ENCODE results near the gene SPI1. TPM values are rescaled to one million over a fixed set of nuclear protein-coding genes. Genes with fewer than 3 reads are reported as not detected.

SPI1 gene
- total RNA-seq, 5 donors from 2014 or later (not counting 1 experiment from before 2014, with no cell fraction given): 1.8 to 5.8 (median 2.1) TPM

GRCh38 chr11:47415949-47416472, 37.7 kb upstream of the SPI1 start:
- Mint-ChIP-seq H3K36me3 (peaks cover 36% of the 10 kb centered on the region), H3K4me1 (peaks cover 0 to 2% (median 0%) of the 10 kb centered on the region in 3 donors)

GRCh38 chr11:47415091-47415854, 36.9 kb upstream of the SPI1 start:
- Mint-ChIP-seq H3K36me3 (peaks cover 33% of the 10 kb centered on the region), H3K27me3 (no peaks in the 10 kb centered on the region), H3K27ac (peak overlapping the region in 1 of 2 donors; percentile 22), H3K4me3 (no peak overlapping the region), H3K9me3 (no peaks in the 10 kb centered on the region), H3K4me1 (peaks cover 0 to 3% (median 3%) of the 10 kb centered on the region in 3 donors)
- ATAC-seq (replicated peaks in 1 of 4) (no peak), DNase-seq (no peak)
- Histone ChIP-seq H3K36me3 (ENCODE audit: control insufficient read depth in 2 of 2, extremely low read depth in 1 of 2, insufficient read depth in 1 of 2, low read length in 1 of 2) (peaks cover 17 to 61% of the 10 kb centered on the region in 2 donors), H3K4me1 (ENCODE audit: control insufficient read depth in 1 of 2, extremely low read depth in 1 of 2, insufficient read depth in 2 of 2, low read length in 2 of 2) (peaks cover 0 to 6% of the 10 kb centered on the region in 2 experiments), H3K27ac (ENCODE audit: low read length) (no peak overlapping the region), H3K9me3 (no peaks in the 10 kb centered on the region), H3K4me3 (ENCODE audit: control insufficient read depth in 1 of 2, extremely low read depth in 1 of 2, low read length in 1 of 2) (no peak overlapping the region), H3K27me3 (replicated peaks in 1 of 2; ENCODE audit: control insufficient read depth in 2 of 2, extremely low read depth in 1 of 2, insufficient read depth in 2 of 2, low read length in 1 of 2) (no peaks in the 10 kb centered on the region)
- WGBS (ENCODE audit: insufficient coverage): 90% methylated on average over 27 of the region's 31 CpGs
- POLR2A ChIA-PET: interaction anchor here in 1 of 2 donors (0.6 kb wide), 1 partner anchor 206 kb away, joined by 4 read pairs; no protein-coding TSS in a partner anchor
- CTCF ChIA-PET: no interaction called here

More at GRCh38 chr11:47415949-47416472, 37.7 kb upstream of the SPI1 start:
- no peak overlapping the region for H3K4me3 ChIP-seq (ENCODE audit: control insufficient read depth in 1 of 2, extremely low read depth in 1 of 2, low read length in 1 of 2)
- ChIA-PET POLR2A (interaction anchor here in 1 of 2 donors (0.6 kb wide), 1 partner anchor 205 kb away, joined by 4 read pairs; no protein-coding TSS in a partner anchor), CTCF (no interaction called here)
- Mint-ChIP-seq H3K4me3 (no peak overlapping the region), H3K9me3 (no peaks in the 10 kb centered on the region), H3K27ac (no peak overlapping the region), H3K27me3 (no peaks in the 10 kb centered on the region)
- peaks cover 17 to 66% of the 10 kb centered on the region in 2 donors for H3K36me3 ChIP-seq (ENCODE audit: control insufficient read depth in 2 of 2, extremely low read depth in 1 of 2, insufficient read depth in 1 of 2, low read length in 1 of 2)
- 91% methylated on average over 4 of the region's 13 CpGs for WGBS (ENCODE audit: insufficient coverage)
- no peaks in the 10 kb centered on the region for H3K9me3 ChIP-seq
- no peak overlapping the region for H3K27ac ChIP-seq (ENCODE audit: low read length)
- H3K27me3 ChIP-seq (replicated peaks in 1 of 2; ENCODE audit: control insufficient read depth in 2 of 2, extremely low read depth in 1 of 2, insufficient read depth in 2 of 2, low read length in 1 of 2): no peaks in the 10 kb centered on the region
- DNase-seq: no peak
- peaks cover 0 to 6% of the 10 kb centered on the region in 2 experiments for H3K4me1 ChIP-seq (ENCODE audit: control insufficient read depth in 1 of 2, extremely low read depth in 1 of 2, insufficient read depth in 2 of 2, low read length in 2 of 2)
- ATAC-seq (replicated peaks in 1 of 4): no peak

- H3K36me3 Mint-ChIP-seq: peaks cover 27% of the 10 kb centered on the region
- CTCF ChIA-PET: interaction anchor here in 1 of 2 donors (1.1 kb wide), 1 partner anchor 41 kb away, joined by 5 read pairs; no protein-coding TSS in a partner anchor
- H3K27ac Mint-ChIP-seq: no peak overlapping the region
- POLR2A ChIA-PET: interaction anchor here in 1 of 2 donors (0.6 kb wide), 1 partner anchor 173 kb away, joined by 5 read pairs; no protein-coding TSS in a partner anchor
- H3K27me3 Mint-ChIP-seq: no peaks in the 10 kb centered on the region
- WGBS (ENCODE audit: insufficient coverage): 93% methylated on average over 16 of the region's 19 CpGs
- Histone ChIP-seq H3K27ac (ENCODE audit: low read length) (no peak overlapping the region), H3K4me1 (ENCODE audit: control insufficient read depth in 1 of 2, extremely low read depth in 1 of 2, insufficient read depth in 2 of 2, low read length in 2 of 2) (peaks cover 0 to 12% of the 10 kb centered on the region in 2 experiments), H3K4me3 (ENCODE audit: control insufficient read depth in 1 of 2, extremely low read depth in 1 of 2, low read length in 1 of 2) (no peak overlapping the region), H3K9me3 (no peaks in the 10 kb centered on the region), H3K36me3 (ENCODE audit: control insufficient read depth in 2 of 2, extremely low read depth in 1 of 2, insufficient read depth in 1 of 2, low read length in 1 of 2) (peaks cover 17 to 55% of the 10 kb centered on the region in 2 donors), H3K27me3 (replicated peaks in 1 of 2; ENCODE audit: control insufficient read depth in 2 of 2, extremely low read depth in 1 of 2, insufficient read depth in 2 of 2, low read length in 1 of 2) (no peaks in the 10 kb centered on the region)
- H3K9me3 Mint-ChIP-seq: no peaks in the 10 kb centered on the region
- H3K4me1 Mint-ChIP-seq: peaks cover under 1 to 6% (median 4%) of the 10 kb centered on the region in 3 donors
- DNase-seq (peak in 1 of 35 experiments; percentile 2), ATAC-seq (replicated peaks in 1 of 4) (no peak)
- no peak overlapping the region for H3K4me3 Mint-ChIP-seq
Observed at GRCh38 chr11:47414685-47415070, 36.3 kb upstream of the SPI1 start.

GRCh38 chr11:47413908-47414684, 35.7 kb upstream of the SPI1 start:
- DNase-seq (no peak), ATAC-seq (replicated peaks in 1 of 4) (no peak)
- H3K9me3 ChIP-seq: no peaks in the 10 kb centered on the region
- H3K27me3 ChIP-seq (replicated peaks in 1 of 2; ENCODE audit: control insufficient read depth in 2 of 2, extremely low read depth in 1 of 2, insufficient read depth in 2 of 2, low read length in 1 of 2): no peaks in the 10 kb centered on the region
- peaks cover 15 to 51% of the 10 kb centered on the region in 2 donors for H3K36me3 ChIP-seq (ENCODE audit: control insufficient read depth in 2 of 2, extremely low read depth in 1 of 2, insufficient read depth in 1 of 2, low read length in 1 of 2)
- WGBS (ENCODE audit: insufficient coverage): 92% methylated on average over 8 of the region's 16 CpGs
- no peaks in the 10 kb centered on the region for H3K27me3 Mint-ChIP-seq
- H3K36me3 Mint-ChIP-seq: peaks cover 24% of the 10 kb centered on the region
- CTCF ChIA-PET: interaction anchor here in 1 of 2 donors (1.1 kb wide), 1 partner anchor 40 kb away, joined by 5 read pairs; no protein-coding TSS in a partner anchor
- H3K4me1 ChIP-seq (ENCODE audit: control insufficient read depth in 1 of 2, extremely low read depth in 1 of 2, insufficient read depth in 2 of 2, low read length in 2 of 2): peaks cover 2 to 18% of the 10 kb centered on the region in 2 experiments
- H3K27ac ChIP-seq (ENCODE audit: low read length): no peak overlapping the region
- no peak overlapping the region for H3K4me3 Mint-ChIP-seq
- H3K9me3 Mint-ChIP-seq: no peaks in the 10 kb centered on the region
- POLR2A ChIA-PET: interaction anchor here in 1 of 2 donors (0.6 kb wide), 1 partner anchor 172 kb away, joined by 5 read pairs; no protein-coding TSS in a partner anchor
- H3K4me3 ChIP-seq (ENCODE audit: control insufficient read depth in 1 of 2, extremely low read depth in 1 of 2, low read length in 1 of 2): no peak overlapping the region
- H3K27ac Mint-ChIP-seq: peak overlapping the region; percentile 13 to 65
- H3K4me1 Mint-ChIP-seq: peaks cover 6 to 11% (median 8%) of the 10 kb centered on the region in 3 donors

GRCh38 chr11:47413351-47413750, 35.0 kb upstream of the SPI1 start:
- Histone ChIP-seq H3K27ac (ENCODE audit: low read length) (no peak overlapping the region), H3K4me1 (ENCODE audit: control insufficient read depth in 1 of 2, extremely low read depth in 1 of 2, insufficient read depth in 2 of 2, low read length in 2 of 2) (peaks cover 5 to 23% of the 10 kb centered on the region in 2 experiments), H3K36me3 (ENCODE audit: control insufficient read depth in 2 of 2, extremely low read depth in 1 of 2, insufficient read depth in 1 of 2, low read length in 1 of 2) (peaks cover 9 to 44% of the 10 kb centered on the region in 2 donors), H3K27me3 (replicated peaks in 1 of 2; ENCODE audit: control insufficient read depth in 2 of 2, extremely low read depth in 1 of 2, insufficient read depth in 2 of 2, low read length in 1 of 2) (no peaks in the 10 kb centered on the region), H3K4me3 (ENCODE audit: control insufficient read depth in 1 of 2, extremely low read depth in 1 of 2, low read length in 1 of 2) (no peak overlapping the region), H3K9me3 (no peaks in the 10 kb centered on the region)
- no peak for ATAC-seq (replicated peaks in 1 of 4)
- Mint-ChIP-seq H3K9me3 (no peaks in the 10 kb centered on the region), H3K4me3 (no peak overlapping the region), H3K27me3 (no peaks in the 10 kb centered on the region), H3K36me3 (peaks cover 20% of the 10 kb centered on the region), H3K27ac (no peak overlapping the region), H3K4me1 (peaks cover 12 to 15% (median 12%) of the 10 kb centered on the region in 3 donors)
- ChIA-PET CTCF (interaction anchor here (0.7 kb wide), 2 partner anchors 23 to 90 kb away, joined by 3 to 5 read pairs; no protein-coding TSS in a partner anchor), POLR2A (no interaction called here)
- DNase-seq: no peak
- 98% methylated on average over 7 of the region's 13 CpGs for WGBS (ENCODE audit: insufficient coverage)

All from T-cell (primary cell).